HEK293T (cell line): ENCODE data around the gene NTN1.
A peak's percentile ranks its signal among the peaks of the same experiment; 100 is the strongest.

Source experiments
- CTCF ChIA-PET: fragments of 350-600 bp; formaldehyde crosslinking; extraction: SDS; loops from one replicate; lab custom pipeline; 2021; ENCODE audit warnings: antibody characterized with exemption, inconsistent platforms; lab: Yijun Ruan, JAX
- POLR2A ChIA-PET: fragments of 350-600 bp; formaldehyde crosslinking; extraction: SDS; loops from one replicate; lab custom pipeline; 2020; ENCODE audit warnings: antibody characterized with exemption, inconsistent platforms; lab: Yijun Ruan, JAX
- DNase-seq: peaks from one replicate; pipeline ENCODE4 v3.0.0; 2012; ENCODE audit warnings: mixed read lengths; ENCODE audit errors: extremely low spot score
- ARNT ChIP-seq: fragments of 450-650 bp; IDR thresholded peaks from 2 replicates; pipeline ENCODE4 v1.6.1; 2017; ENCODE audit warnings: mild to moderate bottlenecking
- BHLHE40 ChIP-seq: fragments of 450-650 bp; IDR thresholded peaks from 2 replicates; pipeline ENCODE4 v1.6.1; 2016; ENCODE audit warnings: mild to moderate bottlenecking, moderate library complexity, borderline replicate concordance
- CTBP1 ChIP-seq: fragments of 450-650 bp; IDR thresholded peaks from 2 replicates; pipeline ENCODE4 v1.6.1; 2016; ENCODE audit warnings: borderline replicate concordance
- ELF4 ChIP-seq: fragments of 450-650 bp; IDR thresholded peaks from 2 replicates; pipeline ENCODE4 v1.6.1; 2017; ENCODE audit warnings: antibody characterized with exemption
- FOXA1 ChIP-seq: fragments of 450-650 bp; IDR thresholded peaks from 2 replicates; pipeline ENCODE4 v1.6.1; 2016; ENCODE audit warnings: mild to moderate bottlenecking
- FOXM1 ChIP-seq: fragments of 450-650 bp; IDR thresholded peaks from 2 replicates; pipeline ENCODE4 v1.6.1; 2017; ENCODE audit warnings: mild to moderate bottlenecking, borderline replicate concordance
- HDGF ChIP-seq: fragments of 450-650 bp; IDR thresholded peaks from 2 replicates; pipeline ENCODE4 v1.6.1; 2017; ENCODE audit warnings: antibody characterized with exemption, borderline replicate concordance
- L3MBTL2 ChIP-seq: fragments of 450-650 bp; conservative IDR thresholded peaks from 2 replicates; pipeline ENCODE4 v1.6.1; 2016; ENCODE audit warnings: mild to moderate bottlenecking
- LEF1 ChIP-seq: fragments of 450-650 bp; IDR thresholded peaks from 2 replicates; pipeline ENCODE4 v1.6.1; 2017; ENCODE audit warnings: mild to moderate bottlenecking, borderline replicate concordance
- NFRKB ChIP-seq: fragments of 450-650 bp; IDR thresholded peaks from 2 replicates; pipeline ENCODE4 v1.6.1; 2016; ENCODE audit warnings: mild to moderate bottlenecking, moderate library complexity
- PKNOX1 ChIP-seq: fragments of 450-650 bp; IDR thresholded peaks from 2 replicates; pipeline ENCODE4 v1.6.1; 2016
- SP1 ChIP-seq: fragments of 450-650 bp; IDR thresholded peaks from 2 replicates; pipeline ENCODE4 v1.6.1; 2017
- SUZ12 ChIP-seq: fragments of 450-650 bp; IDR thresholded peaks from 2 replicates; pipeline ENCODE4 v1.6.1; 2016; ENCODE audit warnings: mild to moderate bottlenecking
- TARDBP ChIP-seq: fragments of 450-650 bp; IDR thresholded peaks from 2 replicates; pipeline ENCODE4 v1.6.1; 2016
- ZNF384 ChIP-seq: fragments of 450-650 bp; IDR thresholded peaks from 2 replicates; pipeline ENCODE4 v1.6.1; 2016

The NTN1 gene

GRCh38 chr17:9141425-9141753 is 120.1 kb downstream of the NTN1 start:
- POLR2A ChIA-PET = interaction anchor here (0.6 kb wide), 1 partner anchor 190 kb away, joined by 3 read pairs; no protein-coding TSS in a partner anchor
- TF ChIP-seq ARNT = no peak
- TF ChIP-seq SUZ12 = no peak
- CTCF ChIA-PET = no interaction called here
- no peak for DNase-seq

- ChIA-PET POLR2A (no interaction called here), CTCF (no interaction called here)
- no peak for TF ChIP-seq NFRKB
- no peak for TF ChIP-seq PKNOX1
- no peak for TF ChIP-seq FOXA1
- TF ChIP-seq HDGF = no peak
- no peak for TF ChIP-seq ZNF384
- no peak for TF ChIP-seq CTBP1
- TF ChIP-seq L3MBTL2 = no peak
- TF ChIP-seq LEF1 = no peak
- no peak for DNase-seq
Observed at GRCh38 chr17:9142772-9143494, 121.6 kb downstream of the NTN1 start.

- POLR2A ChIA-PET = no interaction called here
- TF ChIP-seq FOXM1 (no peak), PKNOX1 (peak; percentile 12; the same call in 1 of the 2 replicates), FOXA1 (no peak), NFRKB (no peak), L3MBTL2 (peak; percentile 72), ELF4 (no peak)
- CTCF ChIA-PET = interaction anchor here (0.6 kb wide), 1 partner anchor 314 kb away, joined by 3 read pairs; no protein-coding TSS in a partner anchor
- peak; percentile 51 for DNase-seq
Observed at GRCh38 chr17:9144502-9145249, 123.4 kb downstream of the NTN1 start.

- ChIA-PET POLR2A (no interaction called here), CTCF (no interaction called here)
- no peak for DNase-seq
- no peak for TF ChIP-seq ARNT
- TF ChIP-seq BHLHE40 = no peak
- TF ChIP-seq FOXA1 = no peak
- TF ChIP-seq LEF1 = no peak
- no peak for TF ChIP-seq ELF4
- no peak for TF ChIP-seq CTBP1
- TF ChIP-seq NFRKB = no peak
Observed at GRCh38 chr17:9146064-9146463, 124.8 kb downstream of the NTN1 start.

GRCh38 chr17:9148905-9149525 is 127.7 kb downstream of the NTN1 start:
- POLR2A ChIA-PET = no interaction called here
- CTCF ChIA-PET = no interaction called here
- TF ChIP-seq SUZ12 = no peak
- TF ChIP-seq BHLHE40 = no peak
- no peak for TF ChIP-seq ZNF384
- TF ChIP-seq CTBP1 = no peak
- no peak for TF ChIP-seq ELF4
- no peak for TF ChIP-seq ARNT
- TF ChIP-seq LEF1 = no peak
- TF ChIP-seq FOXA1 = no peak
- TF ChIP-seq PKNOX1 = no peak
- TF ChIP-seq L3MBTL2 = no peak
- no peak for TF ChIP-seq SP1
- no peak for TF ChIP-seq NFRKB
- no peak for DNase-seq

- POLR2A ChIA-PET = no interaction called here
- DNase-seq = no peak
- CTCF ChIA-PET = no interaction called here
- no peak for TF ChIP-seq PKNOX1
- TF ChIP-seq FOXA1 = no peak
- no peak for TF ChIP-seq TARDBP
- TF ChIP-seq SUZ12 = no peak
Observed at GRCh38 chr17:9150446-9151090, 129.3 kb downstream of the NTN1 start.
